Fibroblast of lung (primary cell): ENCODE results near the gene CCDC86.

Experiments
- EZH2 ChIP-seq: IDR thresholded peaks from 2 replicates; pipeline ENCODE4 v1.5.1; 2012; ENCODE audit warnings: low read length, control low read depth, mild to moderate bottlenecking; ENCODE audit errors: missing control alignments
- TF ChIP-seq, protein P1 (sequence below), 2 donors: IDR thresholded peaks in 1 of 2; conservative IDR thresholded peaks in 1 of 2; 1 replicate in 1 of 2; 2 replicates in 1 of 2; pipeline ENCODE4 v1.5.1; 2011 to 2012; ENCODE audit warnings: low read length in 2 of 2, control low read depth in 1 of 2, inconsistent platforms in 1 of 2, low read depth in 1 of 2, mild to moderate bottlenecking in 1 of 2

DNA sequence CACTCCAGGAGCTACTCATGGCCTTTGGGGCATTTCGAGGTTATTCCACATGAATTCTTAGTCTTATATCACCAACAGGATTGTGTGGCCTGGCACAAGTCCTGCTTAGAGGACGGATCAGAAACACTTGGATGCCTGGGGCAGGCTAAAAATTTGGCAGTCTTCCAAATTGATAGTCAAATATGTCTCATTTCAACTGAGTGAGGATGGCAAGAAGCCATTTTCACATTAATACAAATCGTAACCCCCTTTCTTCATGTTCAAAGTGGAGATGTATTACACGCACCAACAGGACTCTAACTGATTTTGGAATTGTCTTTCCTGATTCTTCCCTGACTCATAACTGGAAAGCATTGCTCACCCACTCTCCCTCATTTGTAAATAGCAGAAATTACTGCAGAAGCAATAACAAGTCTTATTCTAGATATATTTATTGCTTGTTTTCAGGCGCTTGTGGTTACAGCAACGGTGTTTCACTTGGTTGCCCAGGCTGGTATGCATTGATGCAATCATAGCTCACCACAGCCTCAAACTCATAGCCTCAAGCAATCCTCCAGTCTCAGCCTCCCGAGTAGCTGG lies 10.3 kb upstream of the CCDC86 start:
- TF ChIP-seq, protein P1, sequence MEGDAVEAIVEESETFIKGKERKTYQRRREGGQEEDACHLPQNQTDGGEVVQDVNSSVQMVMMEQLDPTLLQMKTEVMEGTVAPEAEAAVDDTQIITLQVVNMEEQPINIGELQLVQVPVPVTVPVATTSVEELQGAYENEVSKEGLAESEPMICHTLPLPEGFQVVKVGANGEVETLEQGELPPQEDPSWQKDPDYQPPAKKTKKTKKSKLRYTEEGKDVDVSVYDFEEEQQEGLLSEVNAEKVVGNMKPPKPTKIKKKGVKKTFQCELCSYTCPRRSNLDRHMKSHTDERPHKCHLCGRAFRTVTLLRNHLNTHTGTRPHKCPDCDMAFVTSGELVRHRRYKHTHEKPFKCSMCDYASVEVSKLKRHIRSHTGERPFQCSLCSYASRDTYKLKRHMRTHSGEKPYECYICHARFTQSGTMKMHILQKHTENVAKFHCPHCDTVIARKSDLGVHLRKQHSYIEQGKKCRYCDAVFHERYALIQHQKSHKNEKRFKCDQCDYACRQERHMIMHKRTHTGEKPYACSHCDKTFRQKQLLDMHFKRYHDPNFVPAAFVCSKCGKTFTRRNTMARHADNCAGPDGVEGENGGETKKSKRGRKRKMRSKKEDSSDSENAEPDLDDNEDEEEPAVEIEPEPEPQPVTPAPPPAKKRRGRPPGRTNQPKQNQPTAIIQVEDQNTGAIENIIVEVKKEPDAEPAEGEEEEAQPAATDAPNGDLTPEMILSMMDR (conservative IDR thresholded peaks at IDR 0.05 in 1 of 2, IDR thresholded peaks at IDR 0.05 in 1 of 2; ENCODE audit: low read depth in 1 of 2, low read length in 2 of 2): no peak
- TF ChIP-seq EZH2: no peak
